Measurements from ENCODE around the gene RAB5IF. TPM values are rescaled to one million over a fixed set of nuclear protein-coding genes. Genes with fewer than 3 reads are reported as not detected.
"Not testable (repeated sequence)": the region's sequence is repeated elsewhere in the genome, so short reads cannot be mapped to it uniquely, and the experiment has no call there.

Gene RAB5IF
- 215 and 237 TPM in 2 replicates for total RNA-seq (2014; rRNA removed; shearing (Covaris generic))

- peak; percentile 98 for DNase-seq (ENCODE audit: low spot score)
Measured at GRCh38 chr20:36605399-36606157, at the start of gene RAB5IF. RAB5IF (plus strand) TSS chr20:36605779; CDS start chr20:36605952, 173 bp downstream.

GRCh38 chr20:36562724-36563123, 42.9 kb upstream of the RAB5IF start:
- DNase-seq (ENCODE audit: low spot score): no peak

GRCh38 chr20:36563374-36563773, 42.2 kb upstream of the RAB5IF start:
- no peak for DNase-seq (ENCODE audit: low spot score)

GRCh38 chr20:36564078-36564725, 41.4 kb upstream of the RAB5IF start:
- DNase-seq (ENCODE audit: low spot score): not testable (repeated sequence)

GRCh38 chr20:36564726-36565121, 40.9 kb upstream of the RAB5IF start:
- DNase-seq (ENCODE audit: low spot score): not testable (repeated sequence)

GRCh38 chr20:36565520-36565919, 40.1 kb upstream of the RAB5IF start:
- DNase-seq (ENCODE audit: low spot score): no peak

- DNase-seq (ENCODE audit: low spot score): peak; percentile 52
Measured at GRCh38 chr20:36569847-36570429, 35.6 kb upstream of the RAB5IF start.

- no peak for DNase-seq (ENCODE audit: low spot score)
Measured at GRCh38 chr20:36571564-36572504, 33.7 kb upstream of the RAB5IF start.

- DNase-seq (ENCODE audit: low spot score): no peak
Measured at GRCh38 chr20:36572701-36573102, 32.9 kb upstream of the RAB5IF start.

GRCh38 chr20:36573103-36573797, 32.3 kb upstream of the RAB5IF start, which contains the start of gene TGIF2:
TGIF2 (plus strand) TSS chr20:36573597; CDS start chr20:36578775, 5,178 bp downstream.
- DNase-seq (ENCODE audit: low spot score): peak; percentile 74

- no peak for DNase-seq (ENCODE audit: low spot score)
Measured at GRCh38 chr20:36573798-36574365, 31.7 kb upstream of the RAB5IF start.

GRCh38 chr20:36574366-36575135, 31.0 kb upstream of the RAB5IF start:
- no peak for DNase-seq (ENCODE audit: low spot score)

GRCh38 chr20:36576081-36576445, 29.5 kb upstream of the RAB5IF start:
- no peak for DNase-seq (ENCODE audit: low spot score)

- DNase-seq (ENCODE audit: low spot score): no peak
Measured at GRCh38 chr20:36578356-36579041, 27.1 kb upstream of the RAB5IF start.

GRCh38 chr20:36579996-36580545, 25.5 kb upstream of the RAB5IF start:
- no peak for DNase-seq (ENCODE audit: low spot score)

GRCh38 chr20:36582322-36582721, 23.3 kb upstream of the RAB5IF start:
- no peak for DNase-seq (ENCODE audit: low spot score)

- DNase-seq (ENCODE audit: low spot score): no peak
Measured at GRCh38 chr20:36582821-36583220, 22.8 kb upstream of the RAB5IF start.

- DNase-seq (ENCODE audit: low spot score): no peak
Measured at GRCh38 chr20:36584018-36584481, 21.5 kb upstream of the RAB5IF start.

All from H4 (cell line).